ENCODE measurements around the gene HOXB1.

GRCh38 chr17:48522031-48522653 lies 8.7 kb downstream of the HOXB1 start:
- TF ChIP-seq, protein P1, sequence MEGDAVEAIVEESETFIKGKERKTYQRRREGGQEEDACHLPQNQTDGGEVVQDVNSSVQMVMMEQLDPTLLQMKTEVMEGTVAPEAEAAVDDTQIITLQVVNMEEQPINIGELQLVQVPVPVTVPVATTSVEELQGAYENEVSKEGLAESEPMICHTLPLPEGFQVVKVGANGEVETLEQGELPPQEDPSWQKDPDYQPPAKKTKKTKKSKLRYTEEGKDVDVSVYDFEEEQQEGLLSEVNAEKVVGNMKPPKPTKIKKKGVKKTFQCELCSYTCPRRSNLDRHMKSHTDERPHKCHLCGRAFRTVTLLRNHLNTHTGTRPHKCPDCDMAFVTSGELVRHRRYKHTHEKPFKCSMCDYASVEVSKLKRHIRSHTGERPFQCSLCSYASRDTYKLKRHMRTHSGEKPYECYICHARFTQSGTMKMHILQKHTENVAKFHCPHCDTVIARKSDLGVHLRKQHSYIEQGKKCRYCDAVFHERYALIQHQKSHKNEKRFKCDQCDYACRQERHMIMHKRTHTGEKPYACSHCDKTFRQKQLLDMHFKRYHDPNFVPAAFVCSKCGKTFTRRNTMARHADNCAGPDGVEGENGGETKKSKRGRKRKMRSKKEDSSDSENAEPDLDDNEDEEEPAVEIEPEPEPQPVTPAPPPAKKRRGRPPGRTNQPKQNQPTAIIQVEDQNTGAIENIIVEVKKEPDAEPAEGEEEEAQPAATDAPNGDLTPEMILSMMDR (IDR thresholded peaks at IDR 0.05), result no peak
- TF ChIP-seq POLR2A (IDR thresholded peaks at IDR 0.05), result no peak

Measured in suprapubic skin (tissue), 3 donors.